Measurements from ENCODE around the gene LRRC8C.

Gene LRRC8C

DNA sequence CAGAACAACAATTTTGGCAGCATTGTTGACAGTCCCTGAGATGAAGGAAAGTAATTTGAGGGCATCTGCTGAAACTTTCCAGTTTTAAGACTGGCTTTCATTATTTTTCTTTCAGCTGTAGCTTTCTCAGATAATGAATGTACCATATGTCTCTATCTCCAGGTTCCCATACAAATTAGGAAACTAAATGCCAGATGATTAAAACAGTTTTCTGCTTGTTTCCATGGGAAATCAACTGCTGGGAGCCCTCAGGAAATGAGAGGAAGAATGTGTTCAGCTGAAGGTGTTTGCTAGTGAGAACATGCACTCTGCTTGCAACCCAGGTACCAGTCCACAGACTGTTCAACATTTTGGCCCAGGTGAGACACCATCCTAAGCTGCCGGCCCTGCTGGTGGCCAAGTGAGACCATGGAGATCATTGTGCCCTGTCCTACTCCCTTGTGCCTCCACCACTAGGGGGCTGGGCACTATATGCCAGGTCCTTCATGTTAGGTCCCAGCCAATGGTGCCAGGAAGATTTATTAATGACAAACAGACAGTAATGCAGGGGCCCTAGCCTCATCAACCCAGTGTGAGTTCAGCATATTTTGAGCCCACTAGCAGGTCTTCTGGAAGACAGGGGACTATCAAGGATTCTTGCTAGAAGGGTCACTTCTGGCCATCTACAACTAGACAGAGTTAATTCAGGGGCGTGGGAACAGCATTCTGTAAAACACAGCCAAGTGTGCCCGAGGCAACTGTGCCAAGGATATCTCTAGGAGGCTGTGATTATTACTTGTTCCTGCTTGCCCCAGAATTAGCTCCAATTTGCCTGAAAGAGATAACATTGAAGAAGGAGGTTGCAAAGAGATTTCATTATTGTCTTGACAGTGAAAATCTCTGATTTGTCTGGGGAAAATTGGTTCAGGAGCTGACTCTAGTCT, 17.0 kb upstream of the LRRC8C start:
- H3K4me3 ChIP-seq: no peak overlapping the region
- TF ChIP-seq, protein P1, sequence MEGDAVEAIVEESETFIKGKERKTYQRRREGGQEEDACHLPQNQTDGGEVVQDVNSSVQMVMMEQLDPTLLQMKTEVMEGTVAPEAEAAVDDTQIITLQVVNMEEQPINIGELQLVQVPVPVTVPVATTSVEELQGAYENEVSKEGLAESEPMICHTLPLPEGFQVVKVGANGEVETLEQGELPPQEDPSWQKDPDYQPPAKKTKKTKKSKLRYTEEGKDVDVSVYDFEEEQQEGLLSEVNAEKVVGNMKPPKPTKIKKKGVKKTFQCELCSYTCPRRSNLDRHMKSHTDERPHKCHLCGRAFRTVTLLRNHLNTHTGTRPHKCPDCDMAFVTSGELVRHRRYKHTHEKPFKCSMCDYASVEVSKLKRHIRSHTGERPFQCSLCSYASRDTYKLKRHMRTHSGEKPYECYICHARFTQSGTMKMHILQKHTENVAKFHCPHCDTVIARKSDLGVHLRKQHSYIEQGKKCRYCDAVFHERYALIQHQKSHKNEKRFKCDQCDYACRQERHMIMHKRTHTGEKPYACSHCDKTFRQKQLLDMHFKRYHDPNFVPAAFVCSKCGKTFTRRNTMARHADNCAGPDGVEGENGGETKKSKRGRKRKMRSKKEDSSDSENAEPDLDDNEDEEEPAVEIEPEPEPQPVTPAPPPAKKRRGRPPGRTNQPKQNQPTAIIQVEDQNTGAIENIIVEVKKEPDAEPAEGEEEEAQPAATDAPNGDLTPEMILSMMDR (IDR thresholded peaks at IDR 0.05): no peak
- H3K27ac ChIP-seq: no peak overlapping the region
- no peak for DNase-seq (ENCODE audit: low spot score)

DNA sequence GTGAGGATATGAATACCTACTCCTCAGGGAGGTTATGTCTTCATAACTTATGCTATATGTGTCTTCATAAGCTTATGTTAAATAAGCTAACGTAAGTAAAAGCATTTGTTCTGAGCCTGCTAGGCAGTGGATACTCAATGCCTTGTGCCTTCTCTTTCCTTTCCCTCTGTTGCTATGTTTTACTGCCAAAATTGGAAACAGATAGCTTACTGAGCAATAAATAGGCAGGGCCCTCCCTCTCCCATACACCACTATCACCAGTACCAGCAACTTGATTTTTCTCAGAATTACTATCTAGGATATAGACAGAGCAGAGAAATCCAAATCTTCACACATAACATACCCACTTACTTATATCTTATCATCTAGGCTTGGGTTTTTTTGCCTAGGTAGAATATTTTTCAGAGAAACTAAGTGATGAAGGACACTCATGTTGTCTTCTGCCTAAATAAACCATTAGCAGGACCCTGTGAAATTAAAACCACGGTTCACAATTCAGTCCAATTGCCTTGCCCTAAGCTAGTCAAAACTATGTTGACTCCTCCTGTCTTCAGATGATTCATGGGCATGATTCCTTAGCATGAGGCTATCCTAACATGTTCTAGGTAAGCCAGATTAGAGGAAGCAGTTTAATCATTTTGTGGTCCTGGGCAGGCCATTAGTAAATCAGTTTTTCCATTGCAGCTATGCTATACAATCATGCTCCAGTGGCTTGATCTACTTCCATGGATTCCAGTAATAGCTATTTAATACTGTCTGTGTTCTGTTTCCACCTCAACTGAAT, 15.9 kb upstream of the LRRC8C start:
- no peak for DNase-seq (ENCODE audit: low spot score)
- Histone ChIP-seq H3K4me3 (no peak overlapping the region), H3K27ac (no peak overlapping the region)
- TF ChIP-seq, protein P1 (IDR thresholded peaks at IDR 0.05): no peak

DNA sequence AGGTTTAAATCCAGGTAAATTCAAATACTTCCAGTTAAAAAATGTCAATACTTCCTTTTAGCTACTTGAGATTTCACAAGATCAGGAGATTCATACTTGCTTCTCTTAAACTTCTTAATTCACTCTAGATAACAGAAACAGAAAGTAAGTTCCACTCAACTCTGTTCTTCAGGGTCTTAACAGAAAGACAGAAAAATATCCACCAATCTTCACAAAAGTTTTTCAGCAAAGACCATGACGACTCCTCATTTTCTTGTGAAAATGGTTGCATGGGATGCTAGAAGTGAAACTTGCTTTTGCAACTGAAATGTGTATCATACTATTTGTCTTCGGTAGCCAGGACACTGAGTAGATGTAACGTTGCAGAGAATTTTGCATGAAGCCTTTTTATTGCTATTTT, 12.3 kb upstream of the LRRC8C start:
- H3K4me3 ChIP-seq: no peak overlapping the region
- DNase-seq (ENCODE audit: low spot score): no peak
- TF ChIP-seq, protein P1 (IDR thresholded peaks at IDR 0.05): no peak
- H3K27ac ChIP-seq: no peak overlapping the region

DNA sequence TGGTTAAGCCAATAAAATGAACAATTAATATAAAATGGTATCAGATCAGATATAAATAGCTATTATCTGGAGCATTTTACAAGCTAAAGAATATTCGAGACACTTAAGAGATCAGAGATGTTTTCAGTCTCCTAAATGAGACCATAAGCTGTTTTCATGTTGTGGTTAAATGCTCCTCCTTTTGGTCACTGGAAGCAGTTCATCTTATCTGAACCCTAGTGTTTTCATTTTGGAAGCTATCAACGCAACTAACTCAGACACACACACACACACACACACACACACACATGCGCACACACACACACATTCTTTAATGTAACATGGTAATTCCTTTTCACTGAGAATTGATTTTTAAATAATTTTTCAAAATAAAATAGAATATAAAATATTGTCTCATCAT, 10.0 kb upstream of the LRRC8C start:
- TF ChIP-seq, protein P1 (IDR thresholded peaks at IDR 0.05): no peak
- DNase-seq (ENCODE audit: low spot score): no peak

DNA sequence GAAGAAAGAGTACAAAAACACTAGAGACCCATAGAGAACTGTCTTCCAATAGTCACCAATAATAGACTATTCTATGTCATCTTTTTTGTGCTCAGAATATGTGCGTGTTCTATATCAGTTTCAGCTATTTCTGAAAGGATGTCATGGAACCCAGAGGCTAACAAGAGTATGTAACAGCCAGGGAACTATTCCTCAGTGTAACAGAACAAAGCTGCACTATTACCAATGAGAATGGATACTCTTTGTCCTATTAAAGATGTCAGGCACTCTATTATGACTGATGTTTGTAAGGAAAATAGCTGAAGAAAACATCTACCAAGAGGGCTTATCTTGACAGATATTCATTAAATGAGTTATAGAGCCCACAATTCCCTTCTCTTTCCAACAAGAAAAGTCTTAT, 8.6 kb upstream of the LRRC8C start:
- no peak for DNase-seq (ENCODE audit: low spot score)
- Histone ChIP-seq H3K4me3 (no peak overlapping the region), H3K27ac (no peak overlapping the region)
- TF ChIP-seq, protein P1 (IDR thresholded peaks at IDR 0.05): no peak

More for the DNA sequence above, 10.0 kb upstream of the LRRC8C start:
- Histone ChIP-seq H3K4me3 (no peak overlapping the region), H3K27ac (no peak overlapping the region)

DNA sequence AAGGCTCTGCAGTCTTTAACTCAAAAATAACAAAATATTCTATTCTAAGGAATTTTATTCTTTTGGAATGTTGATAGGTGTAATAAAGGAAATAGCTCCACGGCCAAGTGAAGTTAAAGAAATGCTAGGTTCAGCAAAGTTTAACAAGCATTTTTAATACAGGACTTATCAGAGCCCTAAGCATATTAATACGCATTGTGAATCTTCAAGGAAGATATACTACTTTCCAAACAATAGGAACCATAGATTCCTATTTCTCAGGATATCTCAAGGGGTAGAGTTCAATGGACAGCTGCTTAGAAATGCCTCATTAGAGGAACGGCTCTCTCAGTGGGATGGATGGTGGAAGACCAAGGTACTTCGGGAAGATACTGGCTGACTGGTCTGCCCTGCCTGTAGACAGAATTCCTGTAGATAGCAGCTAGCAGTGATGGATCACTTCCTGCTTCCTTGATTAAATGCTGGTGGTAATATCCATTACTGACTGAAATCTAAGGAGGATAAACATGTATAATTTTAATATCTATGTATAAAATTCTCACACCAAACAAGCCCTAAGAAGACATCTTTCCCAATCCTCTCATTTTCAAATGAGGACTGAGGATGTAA, 8.1 kb upstream of the LRRC8C start:
- no peak for DNase-seq (ENCODE audit: low spot score)
- Histone ChIP-seq H3K27ac (no peak overlapping the region), H3K4me3 (no peak overlapping the region)
- TF ChIP-seq, protein P1 (IDR thresholded peaks at IDR 0.05): no peak
